GM12874 (cell line): ENCODE measurements around the gene HFE.

Source experiments
- CTCF ChIP-seq: IDR thresholded peaks from 2 replicates; pipeline ENCODE4 v1.5.1; 2011; ENCODE audit warnings: low read depth, mild to moderate bottlenecking, control low read depth, low read length, moderate library complexity; ENCODE audit not compliant: insufficient read depth

Gene HFE

GRCh38 chr6:26103141-26103769, 16.0 kb downstream of the HFE start:
- TF ChIP-seq CTCF: no peak

- TF ChIP-seq CTCF: peak; percentile 49
These were observed 16.7 kb downstream of the HFE start for GRCh38 chr6:26103770-26104456.

GRCh38 chr6:26104457-26105108, 17.4 kb downstream of the HFE start:
- TF ChIP-seq CTCF: no peak

- TF ChIP-seq CTCF: no peak
These were observed 18.0 kb downstream of the HFE start for GRCh38 chr6:26105109-26105730.

GRCh38 chr6:26105842-26106241, 18.6 kb downstream of the HFE start:
- TF ChIP-seq CTCF: no peak

GRCh38 chr6:26107935-26108334, 20.7 kb downstream of the HFE start:
- no peak for TF ChIP-seq CTCF

GRCh38 chr6:26109772-26110171, 22.5 kb downstream of the HFE start:
- no peak for TF ChIP-seq CTCF
